Limb (tissue), 2 donors: Measurements from ENCODE around the gene WWC1.
A peak's percentile ranks its signal among the peaks of the same experiment; 100 is the strongest.

Source experiments
- DNase-seq, 2 donors: peaks; one replicate each; pipeline ENCODE4 v3.0.0-alpha.2; 2016; ENCODE audit errors: extremely low spot score in 2 of 2

The WWC1 gene

DNA sequence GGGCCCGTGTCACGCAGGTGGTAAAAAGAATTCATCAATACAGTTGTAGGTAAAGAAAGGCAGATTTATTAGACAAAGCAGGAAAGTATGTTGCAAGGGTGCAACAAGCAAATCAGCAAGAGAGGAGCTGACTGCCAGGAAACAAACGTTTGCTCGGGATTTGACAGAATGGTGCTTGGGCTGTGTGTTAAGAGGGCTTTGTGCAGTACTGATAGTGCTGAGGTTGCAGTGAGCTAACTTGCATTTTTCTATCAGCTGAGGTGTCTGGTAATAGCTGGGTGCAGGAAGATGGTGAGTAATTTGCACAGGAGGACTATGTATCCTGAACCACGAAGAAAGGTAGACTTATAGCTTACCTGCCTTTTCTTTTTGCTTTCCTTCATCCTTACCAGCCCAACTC lies 190.9 kb downstream of the WWC1 start:
- DNase-seq, result no peak

- peak; percentile 94 to 96 for DNase-seq
Measured at GRCh38 chr5:168486136-168486879, 194.9 kb downstream of the WWC1 start, which contains the start of gene RARS1. Gene RARS1 (plus strand): TSS chr5:168486471. CDS start chr5:168486499, 28 bp downstream.

DNA sequence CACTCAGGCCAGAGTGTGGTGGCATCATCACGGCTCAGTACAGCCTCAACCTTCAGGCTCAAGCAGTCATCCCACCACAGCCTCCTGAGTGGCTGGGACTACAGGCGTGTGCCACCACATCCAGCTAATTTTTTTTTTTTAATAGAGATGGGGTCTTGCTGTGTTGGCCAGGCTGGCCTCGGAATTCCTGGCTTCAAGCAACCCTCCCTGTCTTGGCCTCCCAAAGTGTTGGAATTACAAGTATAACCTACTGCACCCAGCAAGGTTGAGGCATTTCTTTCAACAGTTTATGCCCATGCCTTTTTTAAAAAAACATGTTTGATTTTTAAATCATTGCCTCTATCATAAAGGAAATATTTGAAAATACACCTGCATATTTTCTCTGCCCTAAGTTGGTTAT lies 197.6 kb downstream of the WWC1 start:
- DNase-seq, result no peak

DNA sequence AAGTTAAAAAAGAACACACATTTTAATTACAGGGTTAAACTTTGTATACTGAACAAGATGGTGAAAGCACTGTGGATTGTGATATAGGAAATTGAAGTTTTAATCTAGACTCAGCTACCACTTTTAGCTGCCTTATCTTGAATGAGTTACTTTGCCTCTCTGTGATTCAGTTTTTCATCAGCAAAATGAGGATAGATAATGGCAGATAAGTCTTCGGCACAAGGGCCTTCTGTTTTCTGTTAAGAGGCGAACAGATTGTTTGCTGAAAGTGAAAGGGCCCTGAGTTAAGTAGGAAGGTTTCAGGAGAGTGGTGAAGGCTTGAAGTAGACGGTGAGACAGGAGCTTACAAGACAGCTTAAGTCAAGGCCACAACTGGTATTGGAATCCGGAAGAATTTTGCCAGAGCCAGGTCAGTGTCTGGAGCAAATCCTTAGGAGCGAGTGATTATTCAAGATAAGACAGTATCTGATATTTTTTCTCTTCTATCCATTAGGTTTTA lies 202.7 kb downstream of the WWC1 start:
- DNase-seq, result no peak

- DNase-seq, result no peak
Measured at GRCh38 chr5:168502563-168503237, 211.3 kb downstream of the WWC1 start.

- DNase-seq, result no peak
Measured at GRCh38 chr5:168513861-168514428, 222.5 kb downstream of the WWC1 start.
